MG63 (cell line): ENCODE measurements around the gene ANK3. TPM values are rescaled to one million over a fixed set of nuclear protein-coding genes. Genes with fewer than 3 reads are reported as not detected.

Experiments
- DNase-seq: peaks from one replicate; pipeline ENCODE4 v3.0.0-alpha.2; 2020
- H3K27me3 ChIP-seq: fragments of 250-450 bp; sonication (Bioruptor Pico); 2 replicates; pipeline ENCODE4 v1.5.1; 2020; ENCODE audit warnings: mild to moderate bottlenecking, moderate library complexity
- H3K36me3 ChIP-seq: fragments of 250-450 bp; sonication (Bioruptor Pico); 2 replicates; pipeline ENCODE4 v1.5.1; 2020; ENCODE audit warnings: mild to moderate bottlenecking, moderate library complexity
- H3K4me3 ChIP-seq: fragments of 250-450 bp; sonication (Bioruptor Pico); 2 replicates; pipeline ENCODE4 v1.5.1; 2020; ENCODE audit warnings: mild to moderate bottlenecking, moderate library complexity
- H3K9me3 ChIP-seq: fragments of 250-450 bp; sonication (Bioruptor Pico); 2 replicates; pipeline ENCODE4 v1.5.1; 2020; ENCODE audit warnings: mild to moderate bottlenecking, moderate library complexity
- total RNA-seq: library from RNA; depleted of rRNA; stranded (reverse); fragments of >200 nt; shearing (Covaris generic); gene quantifications from 2 replicates; pipeline ENCODE4 v1.2.3, GENCODE V29; 2014; ENCODE audit warnings: low replicate concordance

ANK3 gene
- total RNA-seq, 1 experiment from 2014 or later, result 1.7 TPM

GRCh38 chr10:60175441-60175971 lies 214.2 kb downstream of the ANK3 start:
- no peak for DNase-seq
- H3K9me3 ChIP-seq, result no peaks in the 10 kb centered on the region
- H3K36me3 ChIP-seq, result no peaks in the 10 kb centered on the region
- no peaks in the 10 kb centered on the region; the same call in 1 of the 2 replicates for H3K27me3 ChIP-seq
- H3K4me3 ChIP-seq, result no peak overlapping the region

- no peaks in the 10 kb centered on the region; the same call in 1 of the 2 replicates for H3K27me3 ChIP-seq
- H3K4me3 ChIP-seq, result no peak overlapping the region
- H3K36me3 ChIP-seq, result no peaks in the 10 kb centered on the region
- DNase-seq, result no peak
- no peaks in the 10 kb centered on the region for H3K9me3 ChIP-seq
These were observed 217.2 kb downstream of the ANK3 start for GRCh38 chr10:60172363-60172990.

GRCh38 chr10:60171436-60172013 lies 218.2 kb downstream of the ANK3 start:
- Histone ChIP-seq H3K36me3 (no peaks in the 10 kb centered on the region), H3K9me3 (no peaks in the 10 kb centered on the region), H3K4me3 (no peak overlapping the region), H3K27me3 (no peaks in the 10 kb centered on the region; the same call in 1 of the 2 replicates)
- no peak for DNase-seq

GRCh38 chr10:60170250-60170649 lies 219.4 kb downstream of the ANK3 start:
- no peak overlapping the region for H3K4me3 ChIP-seq
- no peak for DNase-seq
- H3K36me3 ChIP-seq, result no peaks in the 10 kb centered on the region
- no peaks in the 10 kb centered on the region; the same call in 1 of the 2 replicates for H3K27me3 ChIP-seq
- no peaks in the 10 kb centered on the region for H3K9me3 ChIP-seq

- Histone ChIP-seq H3K9me3 (no peaks in the 10 kb centered on the region), H3K27me3 (no peaks in the 10 kb centered on the region; the same call in 1 of the 2 replicates), H3K36me3 (no peaks in the 10 kb centered on the region), H3K4me3 (no peak overlapping the region)
- no peak for DNase-seq
These were observed 220.6 kb downstream of the ANK3 start for GRCh38 chr10:60169111-60169510.

GRCh38 chr10:60167050-60167449 lies 222.6 kb downstream of the ANK3 start:
- Histone ChIP-seq H3K4me3 (peak overlapping the region; percentile 36), H3K36me3 (no peaks in the 10 kb centered on the region), H3K9me3 (no peaks in the 10 kb centered on the region), H3K27me3 (no peaks in the 10 kb centered on the region; the same call in 1 of the 2 replicates)
- no peak for DNase-seq

GRCh38 chr10:60163786-60164185 lies 225.9 kb downstream of the ANK3 start:
- H3K27me3 ChIP-seq, result no peaks in the 10 kb centered on the region; the same call in 1 of the 2 replicates
- no peak for DNase-seq
- H3K36me3 ChIP-seq, result no peaks in the 10 kb centered on the region

GRCh38 chr10:60162631-60163030 lies 227.0 kb downstream of the ANK3 start:
- Histone ChIP-seq H3K9me3 (no peaks in the 10 kb centered on the region), H3K4me3 (no peak overlapping the region), H3K27me3 (peaks cover 2% of the 10 kb centered on the region), H3K36me3 (no peaks in the 10 kb centered on the region)
- no peak for DNase-seq

More at GRCh38 chr10:60163786-60164185, 225.9 kb downstream of the ANK3 start:
- Histone ChIP-seq H3K4me3 (no peak overlapping the region), H3K9me3 (no peaks in the 10 kb centered on the region)

GRCh38 chr10:60155943-60156683 lies 233.6 kb downstream of the ANK3 start:
- no peak overlapping the region for H3K4me3 ChIP-seq
- DNase-seq, result no peak
- no peaks in the 10 kb centered on the region for H3K9me3 ChIP-seq

GRCh38 chr10:60155099-60155877 lies 234.4 kb downstream of the ANK3 start:
- peaks cover 2% of the 10 kb centered on the region; the same call in 1 of the 2 replicates for H3K27me3 ChIP-seq
- H3K9me3 ChIP-seq, result no peaks in the 10 kb centered on the region
- H3K4me3 ChIP-seq, result no peak overlapping the region
- no peaks in the 10 kb centered on the region for H3K36me3 ChIP-seq
- no peak for DNase-seq

More at GRCh38 chr10:60155943-60156683, 233.6 kb downstream of the ANK3 start:
- peaks cover 2% of the 10 kb centered on the region; the same call in 1 of the 2 replicates for H3K27me3 ChIP-seq
- no peaks in the 10 kb centered on the region for H3K36me3 ChIP-seq

- Histone ChIP-seq H3K9me3 (no peaks in the 10 kb centered on the region), H3K36me3 (no peaks in the 10 kb centered on the region), H3K27me3 (no peaks in the 10 kb centered on the region), H3K4me3 (no peak overlapping the region)
- DNase-seq, result no peak
These were observed 240.7 kb downstream of the ANK3 start for GRCh38 chr10:60149003-60149402.

GRCh38 chr10:60148266-60148840 lies 241.3 kb downstream of the ANK3 start:
- peak; percentile 12 for DNase-seq
- Histone ChIP-seq H3K4me3 (no peak overlapping the region), H3K9me3 (no peaks in the 10 kb centered on the region), H3K36me3 (no peaks in the 10 kb centered on the region), H3K27me3 (no peaks in the 10 kb centered on the region)

- Histone ChIP-seq H3K27me3 (no peaks in the 10 kb centered on the region), H3K36me3 (no peaks in the 10 kb centered on the region), H3K4me3 (no peak overlapping the region), H3K9me3 (no peaks in the 10 kb centered on the region)
- no peak for DNase-seq
These were observed 242.0 kb downstream of the ANK3 start for GRCh38 chr10:60147576-60148265.

- Histone ChIP-seq H3K4me3 (no peak overlapping the region), H3K27me3 (no peaks in the 10 kb centered on the region), H3K9me3 (no peaks in the 10 kb centered on the region), H3K36me3 (no peaks in the 10 kb centered on the region)
- no peak for DNase-seq
These were observed 242.7 kb downstream of the ANK3 start for GRCh38 chr10:60147025-60147424.

- H3K4me3 ChIP-seq, result no peak overlapping the region
- no peaks in the 10 kb centered on the region for H3K27me3 ChIP-seq
- H3K36me3 ChIP-seq, result no peaks in the 10 kb centered on the region
- DNase-seq, result no peak
- no peaks in the 10 kb centered on the region for H3K9me3 ChIP-seq
These were observed 245.6 kb downstream of the ANK3 start for GRCh38 chr10:60144099-60144498.

- H3K27me3 ChIP-seq, result no peaks in the 10 kb centered on the region
- no peaks in the 10 kb centered on the region for H3K9me3 ChIP-seq
- no peak for DNase-seq
- no peak overlapping the region for H3K4me3 ChIP-seq
- no peaks in the 10 kb centered on the region for H3K36me3 ChIP-seq
These were observed 246.9 kb downstream of the ANK3 start for GRCh38 chr10:60142736-60143135.
